IMR-90 (cell line): ENCODE data around the gene LRRC8E. TPM values are rescaled to one million over a fixed set of nuclear protein-coding genes. Genes with fewer than 3 reads are reported as not detected.

ENCODE experiments used
- ATAC-seq: fragments of 200-7000 bp; cut with Tn5 transposase; 2 replicates; pipeline ENCODE4 v1.9.1; 2020; ENCODE audit warnings: low read depth, mild to moderate bottlenecking, moderate library complexity
- BruUV-seq: library from RNA; stranded (reverse); fragments of 400-500 nt; replicated peaks from 2 replicates; lab custom pipeline; 2021; lab: Mats Ljungman, UMichigan
- CTCF ChIA-PET: fragments of 300-600 bp; formaldehyde crosslinking; extraction: SDS; loops from one replicate; lab custom pipeline; 2021; ENCODE audit warnings: antibody characterized with exemption; lab: Yijun Ruan, JAX
- POLR2A ChIA-PET: fragments of 300-600 bp; sonication (Branson Sonifier 250); formaldehyde crosslinking; loops from one replicate; lab custom pipeline; 2022; ENCODE audit warnings: antibody characterized with exemption; ENCODE audit not compliant: unreplicated experiment; lab: Charles Lee
- DNase-seq: peaks from one replicate; pipeline ENCODE4 v3.0.0; 2013
- H2AFZ ChIP-seq: replicated peaks from 2 replicates; pipeline ENCODE3; 2013; ENCODE audit warnings: low read length, mild to moderate bottlenecking; ENCODE audit not compliant: poor library complexity
- H2AK5ac ChIP-seq: 2 replicates; pipeline ENCODE4 v1.6.1; 2013; ENCODE audit warnings: low read depth, low read length, inconsistent platforms
- H2AK9ac ChIP-seq: replicated peaks from 2 replicates; pipeline ENCODE3; 2013; ENCODE audit warnings: mild to moderate bottlenecking, low read depth, low read length, moderate library complexity; ENCODE audit not compliant: poor library complexity
- H2BK120ac ChIP-seq: 2 replicates; pipeline ENCODE4 v1.6.1; 2013; ENCODE audit warnings: low read depth, low read length, inconsistent platforms
- H2BK15ac ChIP-seq: 3 replicates; pipeline ENCODE4 v1.6.1; 2013; ENCODE audit warnings: low read depth, low read length, inconsistent platforms
- H2BK20ac ChIP-seq: 2 replicates; pipeline ENCODE4 v1.6.1; 2013; ENCODE audit warnings: low read depth, mild to moderate bottlenecking, inconsistent platforms, low read length, moderate library complexity
- H2BK5ac ChIP-seq: 2 replicates; pipeline ENCODE4 v1.6.1; 2013; ENCODE audit warnings: mild to moderate bottlenecking, low read depth, low read length, inconsistent platforms; ENCODE audit not compliant: poor library complexity, severe bottlenecking
- H3K14ac ChIP-seq: replicated peaks from 2 replicates; pipeline ENCODE4 v1.6.1; 2013; ENCODE audit warnings: low read depth, low read length, inconsistent platforms
- H3K18ac ChIP-seq: 2 replicates; pipeline ENCODE4 v1.6.1; 2013; ENCODE audit warnings: low read depth, low read length, control low read depth
- H3K23ac ChIP-seq: 2 replicates; pipeline ENCODE4 v1.6.1; 2013; ENCODE audit warnings: low read depth, low read length, inconsistent platforms
- H3K27ac ChIP-seq: 2 replicates; pipeline ENCODE4 v1.5.1; 2013; ENCODE audit warnings: mild to moderate bottlenecking, control low read depth, low read length; ENCODE audit not compliant: insufficient read depth
- H3K27me3 ChIP-seq: 2 replicates; pipeline ENCODE4 v1.6.1; 2013; ENCODE audit warnings: low read length; ENCODE audit not compliant: control insufficient read depth, insufficient read depth
- H3K36me3 ChIP-seq: 2 replicates; pipeline ENCODE4 v1.6.1; 2013; ENCODE audit warnings: low read length, mixed read lengths; ENCODE audit not compliant: control insufficient read depth, insufficient read depth
- H3K4ac ChIP-seq: 2 replicates; pipeline ENCODE4 v1.6.1; 2013; ENCODE audit warnings: low read depth, low read length, inconsistent platforms
- H3K4me1 ChIP-seq: 2 replicates; pipeline ENCODE4 v1.6.1; 2013; ENCODE audit warnings: low read length, mixed read lengths; ENCODE audit not compliant: control insufficient read depth, insufficient read depth
- H3K4me2 ChIP-seq: 2 replicates; pipeline ENCODE4 v1.6.1; 2013; ENCODE audit warnings: low read depth, mild to moderate bottlenecking, control low read depth, low read length, moderate library complexity
- H3K4me3 ChIP-seq: 2 replicates; pipeline ENCODE4 v1.5.1; 2013; ENCODE audit warnings: low read depth, mild to moderate bottlenecking, control low read depth, low read length, moderate library complexity; ENCODE audit not compliant: insufficient read depth
- H3K56ac ChIP-seq: 2 replicates; pipeline ENCODE4 v1.6.1; 2013; ENCODE audit warnings: low read length, inconsistent platforms; ENCODE audit not compliant: insufficient read depth; ENCODE audit errors: extremely low read depth
- H3K79me1 ChIP-seq, 2 experiments: 2 replicates each; pipeline ENCODE4 v1.6.1; 2013; ENCODE audit warnings: low read length in 2 of 2, inconsistent platforms in 1 of 2, low read depth in 1 of 2
- H3K9ac ChIP-seq: 2 replicates; pipeline ENCODE4 v1.6.1; 2013; ENCODE audit warnings: low read depth, low read length, control low read depth
- H3K9me1 ChIP-seq: 2 replicates; pipeline ENCODE4 v1.6.1; 2013; ENCODE audit warnings: low read length, inconsistent platforms; ENCODE audit not compliant: insufficient read depth
- H3K9me3 ChIP-seq: 2 replicates; pipeline ENCODE4 v1.6.1; 2013; ENCODE audit warnings: low read length; ENCODE audit not compliant: control insufficient read depth, insufficient read depth
- H4K20me1 ChIP-seq: 2 replicates; pipeline ENCODE4 v1.6.1; 2013; ENCODE audit warnings: low read length, inconsistent platforms; ENCODE audit not compliant: insufficient read depth
- H4K5ac ChIP-seq: 2 replicates; pipeline ENCODE4 v1.6.1; 2013; ENCODE audit warnings: mild to moderate bottlenecking, low read depth, low read length, control low read depth
- H4K8ac ChIP-seq, 2 experiments: 2 replicates each; pipeline ENCODE4 v1.6.1; 2013; ENCODE audit warnings: low read depth in 2 of 2, low read length in 2 of 2, control low read depth in 1 of 2, inconsistent platforms in 1 of 2
- H4K91ac ChIP-seq: 2 replicates; pipeline ENCODE4 v1.6.1; 2013; ENCODE audit warnings: low read depth, low read length, inconsistent platforms; ENCODE audit not compliant: insufficient read depth
- BHLHE40 ChIP-seq: fragments of 150-350 bp; IDR thresholded peaks from 2 replicates; pipeline ENCODE4 v1.6.1; 2016; ENCODE audit warnings: mild to moderate bottlenecking, low read depth, low read length
- CHD1 ChIP-seq: IDR thresholded peaks from 2 replicates; pipeline ENCODE4 v1.6.1; 2012; ENCODE audit warnings: low read depth, low read length, improper control_type of control experiment
- FOS ChIP-seq: fragments of 150-350 bp; IDR thresholded peaks from 2 replicates; pipeline ENCODE4 v1.6.1; 2016; ENCODE audit warnings: low read depth, low read length
- MAFK ChIP-seq: IDR thresholded peaks from 2 replicates; pipeline ENCODE4 v1.6.1; 2012; ENCODE audit warnings: low read depth, low read length, improper control_type of control experiment
- MAZ ChIP-seq: IDR thresholded peaks from 2 replicates; pipeline ENCODE4 v1.6.1; 2012; ENCODE audit warnings: low read depth, mild to moderate bottlenecking, low read length, improper control_type of control experiment, moderate library complexity, borderline replicate concordance
- MXI1 ChIP-seq: IDR thresholded peaks from 2 replicates; pipeline ENCODE4 v1.6.1; 2012; ENCODE audit warnings: low read depth, mild to moderate bottlenecking, low read length, moderate library complexity, borderline replicate concordance
- NFE2L2 ChIP-seq: fragments of 150-350 bp; IDR thresholded peaks from 2 replicates; pipeline ENCODE4 v1.6.1; 2016; ENCODE audit warnings: low read depth, mild to moderate bottlenecking, low read length
- POLR2A ChIP-seq: IDR thresholded peaks from 2 replicates; pipeline ENCODE4 v1.6.1; 2012; ENCODE audit warnings: mild to moderate bottlenecking, low read depth, low read length
- RAD21 ChIP-seq: IDR thresholded peaks from 2 replicates; pipeline ENCODE4 v1.6.1; 2012; ENCODE audit warnings: low read length, improper control_type of control experiment
- RCOR1 ChIP-seq: IDR thresholded peaks from 2 replicates; pipeline ENCODE4 v1.6.1; 2012; ENCODE audit warnings: mild to moderate bottlenecking, low read length, improper control_type of control experiment; ENCODE audit not compliant: insufficient replicate concordance
- RFX5 ChIP-seq: IDR thresholded peaks from 2 replicates; pipeline ENCODE4 v1.8.0; 2012; ENCODE audit warnings: low read depth, mild to moderate bottlenecking, low read length, moderate library complexity
- SMC3 ChIP-seq: fragments of 150-350 bp; IDR thresholded peaks from 2 replicates; pipeline ENCODE4 v1.6.1; 2016; ENCODE audit warnings: low read depth, mild to moderate bottlenecking, antibody characterized with exemption, low read length, moderate library complexity
- WGBS, 2 experiments: methylation state at CpG; one replicate each; pipeline versions ENCODE4 v1.1.5 to v1.1.7; 2013; ENCODE audit warnings: missing lambda C conversion rate in 2 of 2; ENCODE audit not compliant: insufficient read length in 1 of 2; ENCODE audit errors: extremely low coverage in 2 of 2; 5-methylcytosine and 5-hydroxymethylcytosine counted together
- dilution Hi-C: fragments of 300-500 bp; cut with HindIII; formaldehyde crosslinking; loops from one replicate; pipeline ENCODE4 v1.14.3; 2018; ENCODE audit warnings: low sequenced_read_pairs; ENCODE audit not compliant: unreplicated experiment
- in situ Hi-C: fragments of 300-500 bp; cut with MboI; formaldehyde crosslinking; loops from 3 replicates; pipeline ENCODE4 v1.14.3; 2019; ENCODE audit warnings: low sequenced_read_pairs, inconsistent platforms, mixed read lengths
- intact Hi-C: fragments of 100-400 bp; cut with micrococcal nuclease; formaldehyde crosslinking; loops from 2 replicates; pipeline ENCODE4 v1.10.0; 2022
- polyA plus RNA-seq, 3 experiments: library from polyadenylated mRNA; depleted of rRNA; stranded (reverse); fragments of >200 nt; gene quantifications; 2 replicates each; pipeline ENCODE4 v1.2.3, GENCODE V29; 2012; ENCODE audit warnings: low replicate concordance in 1 of 3
- total RNA-seq: library from RNA; depleted of rRNA; stranded (reverse); fragments of >200 nt; gene quantifications from 2 replicates; pipeline ENCODE4 v1.2.3, GENCODE V29; 2012
- TF ChIP-seq, protein P1 (sequence below): fragments of 150-350 bp; IDR thresholded peaks from 2 replicates; pipeline ENCODE4 v1.6.1; 2017; ENCODE audit warnings: mild to moderate bottlenecking, antibody characterized with exemption, low read length, low read depth
- TF ChIP-seq, protein P2 (sequence below): conservative IDR thresholded peaks from 2 replicates; pipeline ENCODE4 v1.5.1; 2012; ENCODE audit warnings: mild to moderate bottlenecking, low read depth, low read length, improper control_type of control experiment

Gene LRRC8E
- total and polyA plus RNA-seq, 2 of the 4 experiments (the other 2 are of a cell fraction): 6.4 to 7.2 TPM

DNA sequence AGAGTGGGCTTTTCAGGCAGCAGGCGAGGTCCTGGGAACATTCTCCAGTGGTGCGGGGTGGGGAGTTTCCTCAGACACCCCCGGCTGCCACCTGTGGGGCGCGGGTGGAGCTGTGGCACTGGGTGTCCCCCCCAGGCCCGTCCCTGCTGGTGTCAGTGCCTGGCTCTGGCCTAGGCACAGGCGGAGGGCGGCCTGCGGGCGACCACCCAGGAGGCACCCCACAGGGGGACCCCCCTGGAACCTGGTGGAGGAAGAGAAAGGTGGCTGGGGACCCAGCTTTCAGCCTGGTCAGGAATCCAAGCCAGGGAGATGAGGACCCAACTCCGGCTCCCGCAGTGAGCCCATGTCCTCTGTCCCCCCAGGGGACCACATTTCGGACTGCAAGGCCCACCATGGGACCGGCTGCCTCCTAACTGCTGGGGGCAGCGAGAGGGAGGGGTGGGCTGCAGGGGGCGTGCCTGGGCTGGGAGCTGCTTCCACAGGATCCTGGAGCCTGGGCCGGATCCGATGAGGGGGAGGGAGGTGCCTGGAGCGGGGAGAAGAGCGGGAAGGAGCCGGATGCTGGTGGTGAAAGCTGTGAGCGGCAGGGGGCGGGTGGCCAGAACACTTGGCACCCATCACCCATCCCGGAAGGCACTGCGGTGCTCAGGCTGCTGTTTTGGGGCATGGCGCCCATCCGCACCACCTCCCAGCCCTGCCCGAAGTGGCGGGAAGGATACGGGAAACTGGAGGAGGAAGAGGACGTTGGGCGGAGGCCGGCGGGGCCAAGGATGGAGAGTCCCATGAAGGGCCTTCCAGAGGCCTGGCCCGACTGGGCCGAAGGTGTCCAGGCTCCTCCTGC is 43.1 kb downstream of the LRRC8E start (continued):
- no peak for TF ChIP-seq CHD1

DNA sequence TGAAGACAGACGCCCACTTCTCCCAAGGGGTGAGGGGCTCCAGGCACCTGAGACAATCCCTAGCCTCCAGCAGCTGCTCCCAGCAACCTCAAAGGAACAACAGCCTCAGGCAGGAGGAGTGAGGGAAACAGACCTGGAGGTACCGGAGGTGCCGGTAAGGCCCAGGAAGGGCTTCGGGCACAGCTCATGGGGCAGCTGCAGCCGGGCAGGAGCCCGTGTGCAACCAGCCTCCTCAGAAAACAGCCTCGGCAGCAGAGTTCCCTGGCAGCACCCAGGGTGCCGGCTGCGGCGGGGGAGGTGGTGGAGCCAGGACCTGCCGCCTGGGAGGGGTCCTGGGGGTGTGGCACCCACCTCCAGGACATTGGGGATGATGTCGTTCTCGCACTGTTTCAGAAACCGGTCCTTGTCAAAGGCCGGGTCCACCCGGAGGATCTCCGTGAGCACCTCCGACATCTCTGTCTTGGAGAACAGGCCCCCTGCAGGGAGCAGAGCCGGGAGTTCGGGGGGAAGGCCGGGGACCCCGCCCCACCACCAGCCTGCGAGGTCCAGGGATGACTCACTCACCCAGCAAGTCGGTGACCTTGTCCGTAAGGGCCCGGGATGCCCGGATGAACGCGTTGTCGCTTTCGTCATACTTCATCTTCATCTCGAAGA is 44.1 kb downstream of the LRRC8E start:
- Histone ChIP-seq H3K36me3 (peaks cover 60% of the 10 kb centered on the region), H2AK5ac (no peak overlapping the region), H4K8ac (no peak overlapping the region), H3K27me3 (no peaks in the 10 kb centered on the region), H3K4me1 (peaks cover 16% of the 10 kb centered on the region), H3K9ac (no peak overlapping the region), H3K9me3 (no peaks in the 10 kb centered on the region), H3K4me2 (no peak overlapping the region), H3K4me3 (no peak overlapping the region), H4K91ac (no peak overlapping the region), H2BK20ac (no peak overlapping the region), H3K27ac (no peak overlapping the region), H2AFZ (no peak overlapping the region), H2AK9ac (no peak overlapping the region), H3K9me1 (peaks cover 8% of the 10 kb centered on the region; the same call in 1 of the 2 replicates), H2BK120ac (no peak overlapping the region), H3K56ac (no peak overlapping the region), H3K4ac (no peak overlapping the region), H4K20me1 (peaks cover 15% of the 10 kb centered on the region), H4K5ac (no peak overlapping the region), H3K79me1 (peaks cover 5 to 24% of the 10 kb centered on the region in 2 experiments; a peak in 2 of 4 replicates), H3K23ac (no peak overlapping the region), H3K18ac (no peak overlapping the region), H2BK5ac (no peak overlapping the region), H3K14ac (no peak overlapping the region), H2BK15ac (no peak overlapping the region)
- ATAC-seq: no peak
- no peak for DNase-seq
- in situ Hi-C loops: no loop called here
- ChIA-PET CTCF (no interaction called here), POLR2A (no interaction called here)
- dilution Hi-C loops: no loop called here
- intact Hi-C loops: no loop called here
- no TSS peak for BruUV-seq
- 99% methylated on average over 12 of the region's 32 CpGs; no CpG with 5 or more reads in 1 of the 2 experiments for WGBS, 2 experiments
- TF ChIP-seq NFE2L2 (no peak), MAZ (no peak), RFX5 (no peak), FOS (no peak), RAD21 (no peak), BHLHE40 (no peak), MAFK (no peak), POLR2A (no peak), SMC3 (no peak), CHD1 (no peak), MXI1 (no peak), RCOR1 (no peak)
- TF ChIP-seq, protein P1, sequence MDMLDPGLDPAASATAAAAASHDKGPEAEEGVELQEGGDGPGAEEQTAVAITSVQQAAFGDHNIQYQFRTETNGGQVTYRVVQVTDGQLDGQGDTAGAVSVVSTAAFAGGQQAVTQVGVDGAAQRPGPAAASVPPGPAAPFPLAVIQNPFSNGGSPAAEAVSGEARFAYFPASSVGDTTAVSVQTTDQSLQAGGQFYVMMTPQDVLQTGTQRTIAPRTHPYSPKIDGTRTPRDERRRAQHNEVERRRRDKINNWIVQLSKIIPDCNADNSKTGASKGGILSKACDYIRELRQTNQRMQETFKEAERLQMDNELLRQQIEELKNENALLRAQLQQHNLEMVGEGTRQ: no peak
- TF ChIP-seq, protein P2, sequence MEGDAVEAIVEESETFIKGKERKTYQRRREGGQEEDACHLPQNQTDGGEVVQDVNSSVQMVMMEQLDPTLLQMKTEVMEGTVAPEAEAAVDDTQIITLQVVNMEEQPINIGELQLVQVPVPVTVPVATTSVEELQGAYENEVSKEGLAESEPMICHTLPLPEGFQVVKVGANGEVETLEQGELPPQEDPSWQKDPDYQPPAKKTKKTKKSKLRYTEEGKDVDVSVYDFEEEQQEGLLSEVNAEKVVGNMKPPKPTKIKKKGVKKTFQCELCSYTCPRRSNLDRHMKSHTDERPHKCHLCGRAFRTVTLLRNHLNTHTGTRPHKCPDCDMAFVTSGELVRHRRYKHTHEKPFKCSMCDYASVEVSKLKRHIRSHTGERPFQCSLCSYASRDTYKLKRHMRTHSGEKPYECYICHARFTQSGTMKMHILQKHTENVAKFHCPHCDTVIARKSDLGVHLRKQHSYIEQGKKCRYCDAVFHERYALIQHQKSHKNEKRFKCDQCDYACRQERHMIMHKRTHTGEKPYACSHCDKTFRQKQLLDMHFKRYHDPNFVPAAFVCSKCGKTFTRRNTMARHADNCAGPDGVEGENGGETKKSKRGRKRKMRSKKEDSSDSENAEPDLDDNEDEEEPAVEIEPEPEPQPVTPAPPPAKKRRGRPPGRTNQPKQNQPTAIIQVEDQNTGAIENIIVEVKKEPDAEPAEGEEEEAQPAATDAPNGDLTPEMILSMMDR: no peak
